ENCODE data around the gene RPP30.
"Not testable (repeated sequence)": the region's sequence is repeated elsewhere in the genome, so short reads cannot be mapped to it uniquely, and the experiment has no call there.

RPP30 gene

GRCh38 chr10:90939648-90940047 lies 67.9 kb downstream of the RPP30 start:
- no peak for DNase-seq

- DNase-seq: not testable (repeated sequence)
Observed at GRCh38 chr10:90942980-90943379, 71.2 kb downstream of the RPP30 start.

GRCh38 chr10:90944749-90945148 lies 73.0 kb downstream of the RPP30 start:
- no peak for DNase-seq

- DNase-seq: no peak
Observed at GRCh38 chr10:90945491-90946070, 73.8 kb downstream of the RPP30 start.

GRCh38 chr10:90947030-90947960 lies 75.5 kb downstream of the RPP30 start:
- no peak for DNase-seq

Data from right kidney (tissue), 1 donor.